ENCODE results near the gene RPL13.
"Not testable (repeated sequence)": the region's sequence is repeated elsewhere in the genome, so short reads cannot be mapped to it uniquely, and the experiment has no call there.

RPL13 gene

GRCh38 chr16:89562939-89563338 is 2.5 kb downstream of the RPL13 start:
- DNase-seq (ENCODE audit: low read depth, low spot score) = no peak

GRCh38 chr16:89563639-89564392 is 3.3 kb downstream of the RPL13 start:
- no peak for DNase-seq (ENCODE audit: low read depth, low spot score)

- peak; percentile 65 for DNase-seq (ENCODE audit: low read depth, low spot score)
Measured at GRCh38 chr16:89564476-89565255, 4.2 kb downstream of the RPL13 start.

DNA sequence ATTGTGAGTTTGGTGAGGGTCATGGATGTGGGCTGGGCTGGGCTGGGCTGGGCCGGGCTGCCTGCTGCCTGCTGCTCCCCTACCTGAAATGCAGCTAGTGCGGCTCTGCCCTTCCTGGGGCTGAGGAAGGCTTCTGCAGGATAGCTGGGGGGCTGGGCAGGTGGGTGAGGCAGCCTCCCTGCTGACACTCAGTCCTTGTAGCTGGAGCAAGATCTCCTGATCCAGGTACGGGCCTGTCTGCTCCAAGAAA is 4.7 kb downstream of the RPL13 start:
- peak; percentile 47 for DNase-seq (ENCODE audit: low read depth, low spot score)

DNA sequence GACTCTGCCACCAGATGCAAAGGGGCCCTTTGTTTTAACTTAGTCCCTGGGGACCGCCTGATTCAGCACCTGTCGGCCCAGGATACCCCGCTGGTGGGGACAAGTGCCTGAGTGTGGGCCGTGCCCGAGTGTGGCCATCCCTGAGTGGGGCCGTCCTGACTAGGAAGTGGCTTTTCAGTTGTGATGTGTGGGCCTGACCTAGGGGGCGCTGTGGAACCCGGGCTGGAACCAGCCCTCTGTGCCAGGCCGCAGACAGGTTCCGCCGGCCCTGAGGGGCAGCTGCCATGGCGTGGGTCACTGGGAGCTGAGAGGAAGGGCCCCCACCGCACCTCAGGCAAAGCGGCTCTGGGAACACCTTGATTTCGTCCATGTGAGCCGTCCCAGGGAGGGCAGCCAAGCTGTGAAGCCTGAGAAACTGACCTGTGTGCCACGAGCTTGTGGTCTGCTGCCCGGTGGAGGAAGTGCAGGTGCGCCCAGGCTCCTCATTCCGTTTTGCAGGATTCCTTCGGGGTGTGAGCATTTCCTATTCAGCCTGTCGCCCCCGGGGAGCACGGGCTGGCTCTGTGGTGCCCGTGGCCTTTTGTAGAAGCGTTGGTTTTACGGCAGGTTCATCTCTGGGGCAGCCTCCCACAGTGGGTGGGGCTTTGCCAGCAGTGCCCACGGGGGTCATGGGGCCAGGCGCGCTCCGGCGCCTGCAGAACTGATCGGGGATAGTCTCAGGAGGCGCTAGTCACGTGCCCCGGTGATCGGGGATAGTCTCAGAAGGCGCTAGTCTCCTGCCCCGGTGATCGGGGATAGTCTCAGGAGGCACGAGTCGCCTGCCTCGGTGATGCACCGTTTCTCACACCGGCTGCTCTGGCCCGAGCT is 5.3 kb downstream of the RPL13 start:
- peak; percentile 42 for DNase-seq (ENCODE audit: low read depth, low spot score)

DNA sequence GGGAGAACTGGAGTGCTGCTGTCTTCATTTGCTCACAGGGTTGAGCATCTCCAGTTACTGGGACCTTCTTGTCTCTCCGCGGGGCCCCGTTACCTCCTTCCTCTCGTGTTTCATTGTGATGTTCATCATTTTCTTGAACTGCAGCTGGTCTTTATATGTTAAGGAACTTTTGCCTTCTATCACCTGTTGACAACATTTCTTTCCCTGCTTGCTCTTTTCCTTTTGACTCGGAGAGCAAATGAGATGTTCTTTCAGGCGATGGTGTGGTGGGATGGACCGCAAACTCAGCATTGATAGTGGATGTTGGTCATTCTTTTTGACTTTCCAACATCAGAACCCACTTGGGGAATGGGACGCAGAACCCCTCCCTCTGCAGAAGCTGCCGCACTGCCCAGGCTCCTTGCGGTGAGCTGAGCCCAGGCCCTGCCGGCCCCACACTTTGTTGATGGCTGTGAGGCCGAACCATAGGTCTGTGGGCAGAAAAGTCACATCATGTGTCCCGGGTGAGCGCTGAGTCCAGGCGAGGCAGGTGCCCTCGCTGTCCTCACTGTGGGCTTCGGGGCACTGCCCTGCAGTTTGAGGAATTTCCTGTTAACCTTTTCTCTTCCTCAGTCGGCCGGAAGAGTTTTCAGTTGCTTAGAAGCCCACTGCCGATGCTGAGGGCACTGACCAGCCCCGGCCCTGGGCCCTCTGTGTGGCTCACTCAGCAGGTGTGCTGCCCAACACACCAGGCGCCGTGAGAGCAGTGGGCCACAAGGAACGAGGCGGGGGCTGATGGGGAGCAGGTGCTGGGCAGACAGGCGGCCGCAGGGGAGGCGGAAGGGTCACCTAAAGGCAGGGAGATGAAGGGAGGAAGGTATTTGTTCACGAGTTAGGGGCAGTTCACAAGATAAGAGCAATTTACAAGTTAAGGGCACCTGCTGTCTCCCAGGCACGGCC is 7.4 kb downstream of the RPL13 start:
- no peak for DNase-seq (ENCODE audit: low read depth, low spot score)

DNA sequence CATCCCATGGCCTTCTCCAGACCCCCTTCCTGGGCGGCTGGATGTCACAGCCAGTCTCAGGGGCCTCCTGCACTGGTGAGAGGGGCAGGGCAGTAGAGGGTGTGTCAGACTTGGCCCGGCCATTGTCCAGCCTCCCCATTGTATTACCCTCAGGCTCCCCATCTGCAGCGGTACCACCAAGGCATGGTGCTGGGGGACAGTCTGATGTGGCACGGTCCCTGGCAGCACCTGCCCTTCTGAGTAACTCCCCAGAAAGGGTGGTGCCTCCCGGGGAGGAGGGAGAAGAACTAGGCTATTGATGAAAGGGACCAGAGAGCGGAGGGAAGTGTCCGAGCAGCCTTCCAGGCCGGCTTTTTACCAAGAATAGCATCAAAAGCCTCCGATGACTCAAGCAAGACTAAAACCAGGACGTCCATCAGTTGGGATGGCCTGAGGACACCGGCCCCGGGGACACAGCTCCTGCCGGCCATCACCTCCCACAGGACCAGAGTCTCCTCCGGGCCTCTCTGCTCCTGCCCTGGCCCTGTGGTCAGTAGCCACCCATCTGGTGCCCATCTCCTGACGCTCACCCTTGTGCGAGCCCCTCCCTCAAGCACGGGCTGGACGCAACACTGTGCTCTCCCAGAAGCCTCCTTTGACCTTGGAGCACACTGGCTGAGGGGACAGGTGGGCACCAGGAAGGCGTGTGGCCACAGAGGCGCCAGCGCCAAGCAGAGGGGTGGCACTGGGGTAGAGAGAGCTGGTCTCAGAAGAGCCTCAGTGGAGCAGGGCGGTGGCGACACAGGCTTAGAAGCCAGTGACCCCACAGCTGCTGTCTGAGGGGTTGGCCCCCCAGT is 9.2 kb downstream of the RPL13 start:
- DNase-seq (ENCODE audit: low read depth, low spot score) = no peak

- no peak for DNase-seq (ENCODE audit: low read depth, low spot score)
Measured at GRCh38 chr16:89570342-89570923, 10.0 kb downstream of the RPL13 start.

GRCh38 chr16:89570983-89571598 is 10.6 kb downstream of the RPL13 start:
- not testable (repeated sequence) for DNase-seq (ENCODE audit: low read depth, low spot score)

GRCh38 chr16:89571636-89572035 is 11.2 kb downstream of the RPL13 start:
- no peak for DNase-seq (ENCODE audit: low read depth, low spot score)

DNA sequence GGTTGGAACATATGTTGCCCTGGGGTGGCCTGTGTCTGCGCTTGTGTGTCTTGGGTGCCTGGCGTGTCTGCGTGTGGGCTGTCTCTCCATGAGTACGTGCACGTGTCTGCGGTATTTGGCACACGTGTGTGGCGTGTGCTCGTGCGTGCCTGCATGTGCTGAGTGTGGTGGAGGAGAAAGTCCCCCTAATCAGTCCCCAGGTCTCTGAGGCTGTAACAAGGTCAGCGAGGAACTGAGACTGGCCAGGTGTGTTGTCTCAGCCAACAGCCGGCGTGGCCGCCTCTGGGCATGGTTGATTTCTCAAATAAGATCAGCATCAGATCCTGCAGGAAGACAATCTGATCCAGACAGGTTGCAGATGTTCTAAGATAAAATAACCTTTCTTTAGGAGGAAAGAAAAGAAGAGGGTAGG is 11.6 kb downstream of the RPL13 start:
- DNase-seq (ENCODE audit: low read depth, low spot score) = no peak

DNA sequence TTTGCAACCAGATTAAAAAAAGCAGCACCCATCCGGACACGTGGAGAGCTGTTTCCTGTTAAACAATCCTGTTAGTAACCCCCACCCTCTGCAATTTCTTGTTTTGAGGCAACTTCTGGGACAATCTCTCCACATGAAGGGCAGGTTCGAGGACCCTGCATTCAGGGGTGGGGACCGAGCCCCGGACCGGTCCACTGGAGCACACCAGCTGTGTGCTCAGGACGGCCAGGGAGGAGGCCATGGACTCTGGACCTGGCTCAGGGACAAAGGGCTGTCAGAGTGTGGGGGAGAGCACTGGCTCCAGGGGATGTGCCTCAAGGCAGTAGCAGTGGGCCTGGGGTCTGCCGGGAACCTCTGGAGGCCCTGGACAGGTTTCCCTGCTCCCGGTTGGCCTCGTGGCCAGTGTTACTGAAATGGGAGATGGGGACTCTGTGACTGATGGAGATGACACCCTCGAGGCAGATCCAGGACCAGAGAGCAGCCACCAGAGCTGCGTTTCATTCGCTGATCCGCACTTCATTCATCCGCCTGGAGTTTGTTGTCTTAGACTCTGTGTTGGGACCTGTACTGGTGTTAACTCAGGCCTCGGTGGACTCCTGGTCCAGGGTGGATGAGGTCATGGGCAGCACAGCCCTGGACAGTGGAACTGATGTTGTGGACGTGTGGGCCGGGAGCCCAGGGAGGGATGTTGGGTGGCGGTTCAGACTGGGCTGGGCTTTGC is 12.2 kb downstream of the RPL13 start:
- no peak for DNase-seq (ENCODE audit: low read depth, low spot score)

GRCh38 chr16:89573826-89574680 is 13.6 kb downstream of the RPL13 start:
- DNase-seq (ENCODE audit: low read depth, low spot score) = no peak

- DNase-seq (ENCODE audit: low read depth, low spot score) = peak; percentile 38
Measured at GRCh38 chr16:89574681-89575246, 14.3 kb downstream of the RPL13 start.

- no peak for DNase-seq (ENCODE audit: low read depth, low spot score)
Measured at GRCh38 chr16:89575247-89576152, 15.0 kb downstream of the RPL13 start, which contains the start of gene CPNE7. CPNE7 (plus strand) TSS chr16:89575758; CDS start chr16:89575898, 140 bp downstream.
